Stimulated activated CD8-positive, alpha-beta memory T cell treated with anti-CD3 and anti-CD28 coated beads, Interleukin-7, amount 100 ng/mL, for 24 hours (primary cell): ENCODE results near the gene IFI27.

Experiments used
- DNase-seq: peaks from one replicate; pipeline ENCODE4 v3.0.0-alpha.2; 2020; ENCODE audit warnings: low read depth

The IFI27 gene

GRCh38 chr14:94102768-94103482 is 7.6 kb upstream of the IFI27 start:
- DNase-seq: no peak

- no peak for DNase-seq
Measured at GRCh38 chr14:94103554-94104150, 6.9 kb upstream of the IFI27 start.

GRCh38 chr14:94104731-94105130 is 5.8 kb upstream of the IFI27 start:
- no peak for DNase-seq

- no peak for DNase-seq
Measured at GRCh38 chr14:94109915-94110250, 653 bp upstream of the IFI27 start.

GRCh38 chr14:94111276-94112095 is 950 bp downstream of the IFI27 start:
- no peak for DNase-seq

- no peak for DNase-seq
Measured at GRCh38 chr14:94112513-94113063, 2.1 kb downstream of the IFI27 start.

- DNase-seq: no peak
Measured at GRCh38 chr14:94113073-94113472, 2.5 kb downstream of the IFI27 start.

GRCh38 chr14:94113490-94113889 is 3.0 kb downstream of the IFI27 start:
- DNase-seq: no peak

- DNase-seq: no peak
Measured at GRCh38 chr14:94113908-94114588, 3.5 kb downstream of the IFI27 start.

GRCh38 chr14:94114589-94115057 is 4.1 kb downstream of the IFI27 start:
- no peak for DNase-seq

- DNase-seq: no peak
Measured at GRCh38 chr14:94115058-94115591, 4.6 kb downstream of the IFI27 start.

- DNase-seq: no peak
Measured at GRCh38 chr14:94115631-94116030, 5.1 kb downstream of the IFI27 start.

- no peak for DNase-seq
Measured at GRCh38 chr14:94116701-94117100, 6.2 kb downstream of the IFI27 start.

- DNase-seq: no peak
Measured at GRCh38 chr14:94117856-94118255, 7.3 kb downstream of the IFI27 start.

- DNase-seq: no peak
Measured at GRCh38 chr14:94119071-94119470, 8.5 kb downstream of the IFI27 start.

GRCh38 chr14:94120667-94121340 is 10.3 kb downstream of the IFI27 start:
- no peak for DNase-seq

- no peak for DNase-seq
Measured at GRCh38 chr14:94121485-94121884, 10.9 kb downstream of the IFI27 start.

- no peak for DNase-seq
Measured at GRCh38 chr14:94122438-94122837, 11.9 kb downstream of the IFI27 start.

- no peak for DNase-seq
Measured at GRCh38 chr14:94123296-94123695, 12.8 kb downstream of the IFI27 start.

- no peak for DNase-seq
Measured at GRCh38 chr14:94123868-94124267, 13.3 kb downstream of the IFI27 start.
